PFSK-1 (cell line): Measurements from ENCODE around the gene USB1.

Source experiments
- POLR2AphosphoS5 ChIP-seq: IDR thresholded peaks from 2 replicates; pipeline ENCODE4 v1.6.1; 2012; ENCODE audit warnings: low read depth, mild to moderate bottlenecking, control low read depth, low read length, moderate library complexity
- SIN3A ChIP-seq: IDR thresholded peaks from 2 replicates; pipeline ENCODE4 v1.6.1; 2012; ENCODE audit warnings: mild to moderate bottlenecking, low read length, moderate library complexity, borderline replicate concordance; ENCODE audit not compliant: insufficient read depth
- TAF1 ChIP-seq: IDR thresholded peaks from 2 replicates; pipeline ENCODE4 v1.6.1; 2012; ENCODE audit warnings: low read length, control low read depth, borderline replicate concordance; ENCODE audit not compliant: insufficient read depth

- TF ChIP-seq POLR2AphosphoS5 (no peak), SIN3A (no peak), TAF1 (no peak)
Observed at GRCh38 chr16:57970319-57970718, 30.9 kb upstream of the USB1 start.
